Activated CD4-positive, alpha-beta T cell treated with anti-CD3 and anti-CD28 coated beads for 1 hour (primary cell): ENCODE measurements around the gene SALL1.

Source experiments
- DNase-seq: peaks from one replicate; pipeline ENCODE4 v3.0.0-alpha.2; 2020

The SALL1 gene

GRCh38 chr16:51150888-51151320 lies at the start of gene SALL1:
SALL1 (minus strand) TSS chr16:51151270; CDS start chr16:51151241, 29 bp downstream.
- no peak for DNase-seq

GRCh38 chr16:51200793-51201192 lies 49.7 kb upstream of the SALL1 start:
- DNase-seq = no peak

GRCh38 chr16:51197953-51198748 lies 47.1 kb upstream of the SALL1 start:
- no peak for DNase-seq

GRCh38 chr16:51193879-51194278 lies 42.8 kb upstream of the SALL1 start:
- DNase-seq = no peak

GRCh38 chr16:51184702-51185433 lies 33.8 kb upstream of the SALL1 start:
- no peak for DNase-seq

- DNase-seq = no peak
These were observed 30.4 kb upstream of the SALL1 start for GRCh38 chr16:51181503-51181811.

- DNase-seq = no peak
These were observed 29.8 kb upstream of the SALL1 start for GRCh38 chr16:51180719-51181502.

- DNase-seq = no peak
These were observed 24.0 kb upstream of the SALL1 start for GRCh38 chr16:51175081-51175480.

GRCh38 chr16:51172368-51172767 lies 21.3 kb upstream of the SALL1 start:
- no peak for DNase-seq

- DNase-seq = no peak
These were observed 17.7 kb upstream of the SALL1 start for GRCh38 chr16:51168755-51169154.

- DNase-seq = no peak
These were observed 16.3 kb upstream of the SALL1 start for GRCh38 chr16:51167170-51167895.

- no peak for DNase-seq
These were observed 15.5 kb upstream of the SALL1 start for GRCh38 chr16:51166541-51166940.

- no peak for DNase-seq
These were observed 15.0 kb upstream of the SALL1 start for GRCh38 chr16:51166091-51166490.

GRCh38 chr16:51165043-51165442 lies 14.0 kb upstream of the SALL1 start:
- DNase-seq = no peak

- no peak for DNase-seq
These were observed 13.5 kb upstream of the SALL1 start for GRCh38 chr16:51164574-51164973.

- DNase-seq = no peak
These were observed 13.0 kb upstream of the SALL1 start for GRCh38 chr16:51163894-51164566.

GRCh38 chr16:51163366-51163765 lies 12.3 kb upstream of the SALL1 start:
- no peak for DNase-seq

- DNase-seq = no peak
These were observed 10.5 kb upstream of the SALL1 start for GRCh38 chr16:51161440-51162195.

GRCh38 chr16:51159865-51160264 lies 8.8 kb upstream of the SALL1 start:
- DNase-seq = no peak

- no peak for DNase-seq
These were observed 8.2 kb upstream of the SALL1 start for GRCh38 chr16:51159296-51159695.

- no peak for DNase-seq
These were observed 6.6 kb upstream of the SALL1 start for GRCh38 chr16:51157698-51158097.

GRCh38 chr16:51156807-51157200 lies 5.7 kb upstream of the SALL1 start:
- DNase-seq = no peak
